NOMO-1 treated with DMSO at 0.1 percent for 48 hours (cell line): ENCODE data around the gene NFIB.

ENCODE experiments used
- DNase-seq: peaks from one replicate; lab custom pipeline; 2025; ENCODE audit not compliant: unreplicated experiment; lab: John Stamatoyannopoulos, UW

NFIB gene

DNA sequence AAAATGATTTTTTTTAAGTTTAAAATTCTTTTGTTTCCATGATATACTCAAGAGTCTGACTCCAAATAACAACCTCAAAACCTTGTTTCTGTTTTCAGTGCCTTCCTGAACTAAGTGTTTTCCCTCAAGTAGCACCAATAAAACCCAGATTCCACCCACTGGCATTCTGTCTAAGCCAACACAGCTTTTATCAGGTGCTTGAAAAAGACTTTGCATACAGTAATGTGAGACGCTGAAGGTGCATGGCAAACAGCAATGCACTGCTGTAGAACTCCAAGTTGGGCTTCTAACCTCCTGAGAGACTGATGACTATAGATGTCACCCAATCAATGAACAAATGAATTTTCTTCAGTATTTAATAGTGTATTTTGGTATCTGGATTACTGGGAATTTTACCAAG, 95.7 kb downstream of the NFIB start:
- no peak for DNase-seq

DNA sequence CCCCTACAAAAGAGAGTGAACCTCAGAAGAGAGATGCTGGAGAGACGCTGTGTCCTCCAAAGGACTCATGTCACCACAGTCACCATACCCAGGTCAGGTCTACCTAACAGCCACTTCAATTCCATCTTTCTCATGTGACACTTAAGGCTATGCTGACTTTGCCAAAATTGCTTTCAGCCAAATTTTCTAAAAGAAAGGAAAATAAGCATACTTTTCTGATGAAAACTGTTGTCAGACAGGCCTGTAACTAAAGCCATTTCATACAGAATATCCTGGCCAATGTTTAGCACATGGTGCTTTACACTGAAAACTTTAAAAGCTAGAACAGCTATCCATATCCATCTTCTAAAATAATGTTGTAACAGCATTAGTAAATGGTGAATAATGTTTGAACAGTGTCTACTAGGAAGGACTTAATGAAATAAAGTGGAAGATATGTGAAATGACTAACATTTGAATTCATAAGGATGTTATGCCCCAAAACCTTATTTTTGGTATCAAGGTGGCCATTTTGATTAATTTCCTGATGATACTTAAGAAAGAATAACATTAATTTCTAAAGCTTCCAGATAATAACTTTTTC, 97.2 kb downstream of the NFIB start:
- no peak for DNase-seq

DNA sequence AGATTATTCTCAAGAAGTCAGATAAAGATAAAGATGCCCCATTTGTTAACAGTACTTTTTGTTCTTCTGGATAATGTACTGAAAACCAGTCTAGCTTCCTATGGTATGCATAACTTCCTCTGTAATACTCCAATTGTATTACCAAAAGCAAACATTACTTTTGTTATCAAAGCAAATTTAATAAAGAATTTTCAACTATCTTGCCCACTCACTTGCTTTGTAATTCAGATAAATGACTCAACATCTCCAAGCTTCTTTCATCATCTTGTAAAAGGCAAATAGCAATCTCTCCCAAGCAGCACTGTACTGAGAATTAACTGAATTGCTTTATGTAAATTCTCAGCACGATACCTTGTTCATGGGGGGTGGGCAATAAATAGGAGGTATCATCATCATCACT, 98.3 kb downstream of the NFIB start:
- no peak for DNase-seq

DNA sequence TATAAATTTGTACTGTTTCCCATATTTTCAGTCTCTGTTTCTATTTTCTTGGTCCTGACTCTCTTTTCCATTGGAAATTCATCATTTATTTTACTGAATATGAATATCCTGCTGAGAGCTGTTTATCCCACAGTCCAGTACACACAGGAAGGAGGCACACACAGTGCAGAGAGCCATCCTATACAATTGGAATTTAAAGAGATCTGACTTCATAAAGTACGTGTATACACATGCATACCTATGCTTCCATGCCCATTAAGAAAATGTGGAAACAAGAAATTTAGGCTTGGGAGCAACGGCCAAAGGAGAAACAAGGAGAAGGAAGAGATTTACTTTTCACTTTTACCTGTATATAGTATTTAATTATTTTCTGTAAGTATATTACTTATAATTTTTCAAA, 99.2 kb downstream of the NFIB start:
- DNase-seq: no peak

DNA sequence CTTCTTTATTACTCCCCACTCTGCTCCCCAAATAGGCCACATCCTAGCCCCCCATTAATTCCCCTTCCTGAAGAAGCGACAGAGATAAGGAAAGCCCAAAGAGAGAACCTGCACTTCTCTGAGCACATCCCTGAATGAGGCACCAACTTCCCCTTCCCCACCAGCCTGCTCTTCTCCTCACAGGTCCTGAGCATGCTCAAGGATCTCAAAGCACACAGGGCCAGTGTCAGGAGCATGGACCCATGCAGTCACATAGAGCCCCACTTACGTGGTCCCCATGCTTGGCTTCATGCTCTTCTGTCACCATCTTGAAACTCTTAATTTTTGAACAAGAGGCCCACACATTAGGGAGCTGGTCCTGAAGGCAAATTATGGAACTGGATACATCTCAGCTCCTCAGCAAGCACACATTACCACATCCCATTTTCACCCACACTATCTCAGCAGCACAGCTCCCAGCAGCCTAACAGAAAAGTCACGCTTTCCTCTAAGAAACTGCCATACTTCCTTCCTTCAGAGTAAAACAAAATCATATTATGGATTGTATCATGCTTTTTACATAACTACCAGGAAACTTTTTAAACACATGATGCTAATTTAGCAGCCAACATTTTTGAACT, 99.8 kb downstream of the NFIB start:
- DNase-seq: no peak

DNA sequence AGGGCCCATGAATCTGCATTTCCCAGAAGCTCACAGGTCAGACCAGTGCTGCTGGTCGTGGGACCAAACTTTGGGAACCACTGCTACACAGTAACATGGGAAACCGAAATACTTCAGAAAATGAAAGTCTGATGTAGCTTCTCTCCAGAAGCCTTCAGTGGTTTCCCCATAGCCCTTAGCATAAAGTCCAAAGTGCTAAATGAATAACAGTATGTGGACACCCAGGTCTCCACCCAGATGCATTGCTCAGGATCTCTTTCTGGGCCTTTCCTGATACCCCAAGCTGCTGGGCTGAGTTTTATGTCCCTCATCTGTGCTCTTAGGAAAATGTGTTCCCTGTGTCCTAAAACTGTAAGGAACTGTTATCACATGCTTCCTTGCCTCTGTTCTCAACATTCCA, 100.4 kb downstream of the NFIB start:
- DNase-seq: no peak

DNA sequence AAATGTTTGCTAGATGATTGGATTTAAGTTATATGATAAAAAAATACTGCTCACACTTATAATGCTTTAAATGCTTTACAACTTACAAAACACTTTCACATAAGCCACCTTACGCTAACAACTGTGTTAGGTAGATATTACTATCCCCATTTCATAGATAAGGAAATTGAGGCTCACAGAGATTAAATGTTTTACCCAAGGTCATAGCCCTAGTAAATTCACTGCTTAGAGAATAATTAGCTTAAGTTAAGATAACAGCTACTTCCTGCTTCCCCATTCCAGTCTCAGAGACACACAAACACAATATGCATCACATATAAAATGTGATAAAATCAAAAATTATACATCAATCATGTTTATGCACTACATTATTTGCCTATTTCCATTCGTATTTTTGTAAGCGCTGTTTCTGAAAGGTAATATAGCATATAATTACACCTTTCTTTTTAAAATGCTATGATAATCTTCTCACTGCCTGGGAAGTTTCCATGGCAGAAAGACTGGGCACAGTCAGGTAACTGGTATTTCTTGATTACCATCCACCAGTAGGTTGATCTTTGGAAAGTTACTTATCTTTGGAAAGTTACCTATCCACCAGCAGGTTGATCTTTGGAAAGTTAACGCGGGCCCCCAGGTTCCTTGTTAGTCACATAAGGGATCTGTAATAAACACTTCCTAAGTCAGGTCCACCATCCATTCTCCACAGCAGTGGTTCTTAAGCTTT, 101.1 kb downstream of the NFIB start:
- DNase-seq: no peak

DNA sequence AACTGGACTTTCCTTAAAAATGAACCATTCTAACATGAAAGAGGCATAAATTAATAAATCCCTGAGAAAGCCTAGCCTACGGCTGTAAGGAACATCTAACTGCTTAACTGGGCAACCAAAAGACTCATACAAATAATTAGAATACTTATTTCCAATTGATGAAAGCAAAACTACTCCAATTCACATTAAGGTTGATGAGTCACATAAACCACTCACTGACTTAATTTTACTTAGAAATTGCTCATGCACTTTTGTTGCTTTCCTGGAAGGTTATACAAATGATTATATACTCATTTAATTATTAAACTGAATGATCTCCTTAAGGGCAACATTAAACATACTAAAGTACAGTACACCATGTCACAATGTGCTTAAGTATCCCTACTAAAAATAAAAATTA, 101.9 kb downstream of the NFIB start:
- DNase-seq: no peak

DNA sequence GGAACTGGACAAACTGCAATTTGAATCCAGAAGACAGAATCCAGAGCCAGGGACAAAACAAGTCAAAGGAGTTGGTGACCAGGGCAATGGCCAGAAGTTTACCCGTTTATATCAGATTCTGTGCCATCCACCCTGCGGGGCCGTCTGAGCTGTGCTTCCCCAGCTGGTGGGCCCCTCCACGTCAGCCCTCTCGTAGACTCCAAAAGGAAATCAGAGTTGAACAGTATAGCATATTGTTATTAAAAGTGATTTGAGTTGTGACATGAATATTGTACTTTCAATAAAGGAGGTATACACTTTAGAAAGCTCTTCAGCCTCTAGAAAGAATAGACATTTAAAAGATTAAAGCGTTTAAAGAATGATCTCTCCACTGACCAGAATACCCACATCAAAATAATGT, 102.4 kb downstream of the NFIB start:
- no peak for DNase-seq

DNA sequence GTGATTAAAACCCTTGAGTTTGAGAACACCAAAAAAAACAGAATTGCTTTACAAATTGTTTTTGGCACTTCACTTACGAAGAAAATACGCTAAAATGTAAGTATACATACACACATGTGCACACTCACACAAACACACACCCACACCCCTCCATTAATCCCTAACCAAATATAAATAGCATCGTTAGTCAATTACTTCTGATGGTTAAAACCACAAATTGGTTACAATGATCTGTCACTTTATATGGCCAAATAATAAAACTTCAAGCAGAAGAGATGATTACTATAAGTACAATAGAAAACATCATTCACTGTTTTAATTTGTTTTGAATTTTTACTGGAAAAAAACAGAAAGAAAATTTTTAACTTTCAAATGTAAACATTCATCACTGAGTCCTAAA, 103.5 kb downstream of the NFIB start:
- no peak for DNase-seq

DNA sequence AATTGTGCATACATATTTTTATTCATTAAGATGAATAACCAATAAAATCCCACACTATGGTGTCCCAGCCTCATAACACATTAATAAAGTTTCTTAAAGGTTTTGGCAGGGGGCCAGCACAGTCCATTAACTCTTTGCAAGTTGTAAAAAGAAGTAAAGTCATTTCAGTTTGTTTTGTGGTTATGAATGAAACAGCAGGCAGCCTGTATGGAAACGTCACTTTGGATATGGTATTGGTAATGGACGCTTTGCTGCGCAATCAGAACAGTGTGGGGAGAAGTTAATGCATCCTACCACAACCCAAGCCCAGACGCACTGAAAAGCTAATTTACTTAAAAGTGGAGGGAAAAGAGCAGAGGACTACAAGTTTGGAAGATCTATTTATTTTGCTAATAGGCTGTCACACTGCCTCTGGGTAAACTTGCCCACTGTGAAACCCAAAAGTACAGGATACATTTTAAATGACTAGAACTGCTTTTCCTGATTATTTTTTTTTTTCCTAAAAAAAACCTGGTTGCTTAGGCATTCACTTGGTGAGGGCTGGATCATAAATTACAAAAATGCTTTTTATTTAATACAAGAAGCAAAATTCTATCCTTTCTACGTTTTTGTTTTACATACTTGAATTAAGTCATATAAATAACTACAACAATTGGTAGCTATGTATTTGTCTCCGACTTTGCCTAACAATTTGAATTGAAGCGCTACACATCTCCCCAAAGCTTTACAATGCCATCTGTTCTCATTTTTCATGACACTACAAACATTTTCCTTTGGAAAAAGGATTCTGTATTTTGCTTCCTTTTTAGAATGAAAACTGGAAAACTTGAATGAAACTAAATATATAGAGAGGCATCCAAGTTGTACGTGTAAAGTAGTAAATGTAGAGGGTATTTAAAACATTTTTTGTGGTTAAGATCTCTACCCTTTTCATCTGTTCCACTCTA, 104.3 kb downstream of the NFIB start:
- DNase-seq: no peak

DNA sequence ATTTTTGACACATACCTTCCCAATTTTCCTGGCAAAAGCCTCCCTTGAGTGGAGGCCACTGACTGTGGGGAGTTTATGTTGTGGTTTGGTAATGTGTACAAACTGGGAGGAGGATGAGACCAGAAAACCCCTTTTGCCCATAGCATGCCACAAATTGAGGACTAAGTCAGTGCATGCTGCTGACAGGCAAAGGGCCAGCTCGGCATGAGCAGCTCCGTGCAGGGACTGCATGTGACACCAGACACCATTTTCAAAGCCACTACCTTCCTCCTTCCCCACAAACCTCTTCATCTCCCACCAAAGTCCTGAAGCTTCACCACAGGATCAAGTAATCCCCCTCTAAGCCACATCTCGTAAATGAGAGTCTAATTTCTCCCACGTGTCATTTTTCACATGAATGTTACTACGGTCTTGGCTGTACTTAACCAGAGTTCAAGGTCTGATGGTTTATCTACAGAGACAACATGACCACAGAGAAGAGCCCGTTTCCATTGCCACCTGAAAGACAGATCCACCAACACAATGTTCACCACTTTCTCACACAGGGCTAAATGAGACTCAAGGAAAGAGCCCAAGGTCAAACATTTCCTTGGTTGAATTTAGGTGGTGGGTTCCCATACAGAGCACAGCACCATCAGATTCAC, 106.5 kb downstream of the NFIB start:
- no peak for DNase-seq

DNA sequence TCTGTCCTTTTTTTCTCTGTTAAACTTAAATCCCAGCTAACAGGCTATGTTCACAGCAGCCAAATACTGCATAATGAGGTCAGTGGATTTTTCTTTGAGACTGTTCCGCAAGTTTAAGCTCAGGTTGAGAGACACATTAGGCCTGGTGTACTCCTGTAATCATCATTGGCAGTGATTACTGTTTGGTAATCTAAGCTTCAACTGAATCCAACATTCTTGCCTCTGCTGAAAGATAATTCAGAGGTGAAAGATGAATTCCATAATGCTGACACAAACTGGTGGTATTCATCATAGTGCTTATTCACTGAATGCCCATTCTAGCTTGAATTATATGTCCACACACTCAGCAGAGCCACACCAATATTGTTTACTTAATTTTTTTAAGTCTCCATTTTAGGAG, 108.5 kb downstream of the NFIB start:
- no peak for DNase-seq

DNA sequence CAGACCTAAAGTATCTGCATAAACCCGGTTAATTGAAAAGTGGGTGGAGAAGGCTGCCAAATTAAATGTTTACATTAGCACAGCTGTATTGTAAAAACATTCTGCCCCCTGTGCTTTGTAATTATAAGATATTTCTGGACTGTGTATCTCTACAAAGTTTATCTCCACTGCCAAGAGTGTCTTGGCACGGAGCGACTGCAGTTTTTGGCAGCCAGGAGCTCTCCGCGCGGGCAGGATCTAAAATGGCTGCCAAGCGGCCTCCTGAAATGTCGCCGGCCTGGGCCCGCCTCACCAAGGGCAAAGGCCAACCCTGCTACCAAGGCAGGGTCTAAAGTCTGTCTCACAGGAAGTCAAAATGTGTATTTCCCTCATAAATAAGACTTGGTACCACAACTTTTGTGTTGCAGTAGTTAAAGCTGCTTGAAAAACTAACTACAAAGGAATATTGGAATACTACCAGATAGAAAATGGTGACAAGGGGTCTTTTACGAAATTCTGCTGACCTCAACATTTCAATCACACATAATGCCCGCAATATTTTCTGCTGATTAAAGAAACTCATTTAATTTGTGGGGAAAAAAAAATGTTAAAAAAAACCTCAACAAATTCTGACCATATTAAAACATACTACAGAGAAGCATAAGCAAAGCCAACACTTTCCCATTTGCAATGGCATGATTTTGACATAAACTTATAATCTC, 110.4 kb downstream of the NFIB start:
- no peak for DNase-seq

DNA sequence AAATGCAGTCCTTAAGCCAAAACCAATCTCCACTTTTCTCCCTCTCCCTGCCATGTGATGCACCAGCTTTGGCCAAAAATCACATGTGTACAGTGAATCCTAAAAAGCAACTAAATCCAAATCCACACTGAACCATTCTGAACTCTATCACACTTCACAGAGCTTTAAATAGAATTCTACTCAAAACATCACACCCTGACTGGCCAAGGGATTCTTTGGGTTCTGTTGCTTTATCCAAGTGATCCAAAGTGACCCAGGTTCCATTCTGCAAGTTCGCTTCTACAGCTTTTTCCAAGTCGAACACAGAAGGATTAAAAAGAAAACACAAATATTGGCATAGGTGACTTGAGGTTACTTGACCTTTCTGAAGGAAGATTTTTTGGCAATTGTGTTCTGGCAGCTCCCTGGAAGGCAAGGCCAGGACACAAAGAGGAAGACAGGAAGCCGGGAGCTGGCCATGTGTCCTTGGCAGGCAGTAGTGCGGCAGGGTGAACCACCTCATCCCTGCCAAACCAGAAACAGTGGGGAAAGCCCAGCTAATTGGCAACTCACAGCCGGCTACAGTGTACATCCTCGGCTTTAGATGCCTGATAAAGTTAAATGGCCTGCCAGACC, 115.0 kb downstream of the NFIB start:
- DNase-seq: no peak

DNA sequence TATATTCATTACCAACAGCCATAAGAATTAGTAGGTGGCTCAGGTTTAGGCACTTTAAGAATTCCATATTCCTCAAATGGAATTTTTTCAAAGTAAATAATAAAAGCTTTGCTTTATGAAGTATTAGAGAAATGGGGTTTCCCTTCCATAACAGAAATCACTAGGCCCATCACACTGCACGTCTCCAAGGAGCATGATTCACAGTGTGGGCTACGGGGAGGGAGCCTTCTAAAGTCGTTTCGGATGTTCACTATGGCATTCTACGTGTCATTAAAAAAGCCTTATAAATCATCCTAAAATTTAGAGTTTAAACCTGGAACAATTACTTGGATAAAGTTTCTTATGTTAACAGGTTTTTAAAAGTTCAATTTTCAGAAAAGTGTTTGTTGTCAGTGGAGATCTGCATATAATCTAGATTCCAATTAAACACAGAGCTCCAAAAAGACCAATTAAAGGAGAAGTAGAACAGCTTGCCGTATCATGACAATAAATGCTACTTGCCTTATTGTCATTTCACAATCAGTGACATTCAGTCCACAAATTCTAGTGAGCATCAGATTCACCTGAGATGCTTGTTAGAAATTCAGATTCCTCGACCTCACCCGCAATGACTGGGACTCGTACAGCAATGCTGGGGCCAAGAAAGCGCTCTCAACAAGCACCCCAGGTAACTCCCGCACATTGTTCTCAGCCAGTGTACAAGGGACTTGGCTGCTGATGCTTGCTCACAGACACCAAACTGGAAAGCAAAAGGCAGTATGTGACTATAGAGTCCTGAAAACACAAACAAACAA, 115.7 kb downstream of the NFIB start:
- DNase-seq: no peak

DNA sequence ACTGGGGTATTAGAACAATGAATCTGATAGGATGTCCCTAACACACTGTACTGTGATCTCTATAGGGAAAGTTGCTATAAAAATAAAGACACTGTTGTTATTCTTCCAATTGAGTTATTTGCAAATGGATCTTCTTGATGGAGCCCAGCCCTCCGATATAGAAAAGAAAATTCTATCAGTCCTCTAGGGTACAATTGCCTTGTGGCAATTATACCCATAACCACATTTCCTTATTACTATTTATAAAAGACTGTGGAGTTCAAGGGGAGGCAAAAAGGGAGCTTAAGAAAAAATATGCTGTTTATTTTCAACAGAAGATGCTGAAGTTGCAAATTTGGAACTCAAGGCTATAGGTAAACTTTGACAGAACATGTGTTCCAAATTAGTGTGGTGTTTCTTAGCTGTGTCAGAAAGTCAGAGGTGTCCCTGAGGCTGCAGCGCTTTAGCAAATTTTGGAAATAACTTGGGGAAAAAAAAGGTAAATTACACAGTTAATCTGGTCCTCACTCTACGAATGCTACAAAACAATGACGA, 116.5 kb downstream of the NFIB start:
- DNase-seq: no peak

DNA sequence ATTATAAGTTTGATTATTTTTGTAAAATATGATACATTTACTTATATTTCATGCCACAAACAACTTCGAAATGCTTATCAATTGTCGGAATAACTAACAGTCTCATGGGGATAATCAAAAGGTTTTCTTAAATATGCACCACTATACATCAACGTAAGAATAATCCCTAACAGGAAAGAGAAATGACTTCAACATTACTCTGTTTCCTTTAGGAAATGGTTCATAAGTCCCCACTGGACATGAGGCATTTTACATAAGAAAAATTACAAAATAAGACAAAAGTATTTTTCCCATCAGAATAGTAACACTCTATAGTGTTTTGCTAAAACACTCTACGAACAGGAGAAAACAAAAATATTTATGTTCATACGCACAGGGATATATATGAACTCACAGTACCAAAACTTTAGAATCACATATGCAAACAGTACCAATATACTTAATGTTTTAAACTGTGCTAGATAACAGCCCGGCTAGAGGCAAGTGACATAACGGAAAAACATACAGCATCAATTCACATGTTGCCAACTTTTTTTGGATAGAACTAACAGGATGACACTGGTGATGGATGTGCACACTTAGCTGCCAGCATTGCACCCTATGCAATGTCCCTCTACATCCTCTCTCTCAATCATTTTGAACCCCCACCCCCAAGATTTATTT, 120.5 kb downstream of the NFIB start:
- no peak for DNase-seq
